RCC 7860 (cell line): ENCODE data around the gene LDLRAD4.

Source experiments
- DNase-seq: peaks from one replicate; pipeline ENCODE4 v3.0.0-alpha.2; 2015; ENCODE audit warnings: low spot score
- FAIRE-seq: peaks from 2 replicates; lab custom pipeline; 2012; peaks lifted over from hg19 to GRCh38; lab: Jason Lieb, UNC

The LDLRAD4 gene

DNA sequence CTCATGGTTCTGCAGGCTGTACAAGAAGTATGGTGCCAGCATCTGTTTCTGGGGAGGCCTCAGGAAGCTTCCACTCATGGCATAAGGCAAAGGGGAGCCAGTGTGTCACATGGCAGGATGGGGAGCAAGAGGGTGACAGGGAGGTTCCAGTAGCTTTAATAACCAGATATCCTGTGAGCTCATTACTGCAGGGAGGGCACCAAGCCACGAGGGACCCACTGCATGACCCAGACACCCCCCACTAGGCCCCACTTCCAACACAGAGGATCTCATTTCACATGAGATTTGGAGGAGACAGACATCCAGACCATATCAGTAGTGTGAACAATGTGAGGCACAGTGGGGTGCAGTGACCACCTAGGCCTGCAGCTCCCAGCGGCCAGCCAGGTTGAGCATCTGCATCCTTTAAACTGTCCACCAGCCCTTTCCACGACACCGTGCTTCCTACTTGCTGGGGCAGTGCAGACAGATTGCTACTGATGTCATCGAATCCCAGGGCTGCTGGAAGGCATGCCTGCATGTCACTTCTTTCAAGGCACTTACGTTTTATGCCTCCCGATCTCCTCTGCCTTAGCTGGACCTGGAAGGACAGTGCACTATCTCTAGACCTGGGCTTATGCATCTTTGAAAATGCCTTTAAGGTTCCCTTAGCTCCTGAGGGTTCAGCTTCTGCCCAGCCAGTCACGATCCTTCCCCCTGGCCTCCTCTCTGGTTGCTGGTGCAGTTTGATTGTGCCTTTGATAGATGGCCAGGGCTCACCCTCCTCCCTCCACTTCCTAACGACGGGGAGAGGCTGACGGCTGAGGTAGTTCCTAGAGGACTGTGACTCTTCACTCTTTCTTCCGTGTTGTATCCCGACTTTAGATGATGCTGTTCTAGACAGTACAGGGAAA is 333.5 kb downstream of the LDLRAD4 start:
- no peak for DNase-seq
- no peak for FAIRE-seq

DNA sequence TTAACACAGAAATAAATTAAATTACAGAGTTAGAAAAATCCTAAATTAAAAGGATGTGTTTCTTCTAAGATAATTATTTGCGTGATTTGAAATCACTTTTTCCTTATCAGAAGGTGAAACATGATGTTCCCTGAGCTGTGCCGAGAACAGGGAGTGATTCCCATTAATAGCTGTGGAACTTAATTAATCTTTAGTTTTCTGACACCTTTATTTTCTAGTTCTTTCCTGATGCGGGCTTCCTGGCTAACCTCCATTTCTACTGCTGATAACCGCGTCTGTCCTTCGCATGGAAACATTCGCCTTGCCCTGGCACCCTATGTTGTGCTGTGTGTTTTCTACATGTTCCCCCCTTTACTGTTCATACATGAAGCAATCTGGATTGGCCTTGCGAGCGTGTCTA is 334.9 kb downstream of the LDLRAD4 start:
- FAIRE-seq (no peak), DNase-seq (no peak)

DNA sequence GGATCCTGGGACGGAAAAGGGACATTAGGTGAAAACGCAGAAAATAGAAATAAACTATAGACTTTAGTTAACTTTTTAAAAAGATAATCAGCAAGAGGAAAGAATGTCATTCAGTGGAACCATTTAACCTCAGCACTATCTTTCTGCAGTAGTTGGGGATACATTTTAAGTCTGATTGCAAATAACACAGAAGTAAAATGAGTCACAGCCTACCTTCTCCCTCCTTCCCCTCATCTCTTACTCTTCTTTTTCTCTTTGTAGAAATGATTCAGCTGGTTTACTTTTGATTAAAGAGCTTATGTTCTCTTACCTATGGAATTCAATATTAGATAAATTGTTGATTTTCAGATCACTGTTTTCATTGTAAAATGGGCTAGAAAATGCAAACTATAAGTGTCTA is 336.6 kb downstream of the LDLRAD4 start:
- DNase-seq (no peak), FAIRE-seq (no peak)

DNA sequence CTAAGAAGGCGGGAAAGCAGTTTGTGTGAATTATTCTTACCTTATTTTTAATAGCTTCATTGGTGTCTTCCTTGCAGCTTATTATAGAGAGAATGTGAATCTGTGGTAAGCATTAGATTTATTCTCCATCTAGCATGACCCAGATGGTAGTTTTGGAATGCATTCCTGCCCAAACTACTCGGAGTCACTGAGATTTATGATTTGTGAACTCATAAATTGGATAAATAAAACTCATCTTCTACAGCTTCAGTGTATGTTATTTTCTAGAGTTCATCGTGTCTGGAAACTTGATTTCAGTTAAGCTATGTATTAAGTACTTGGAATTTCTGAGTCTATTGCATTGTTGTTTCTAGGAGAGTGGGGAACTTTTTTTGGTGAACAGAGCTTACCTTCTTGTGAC is 337.3 kb downstream of the LDLRAD4 start:
- FAIRE-seq = no peak

DNA sequence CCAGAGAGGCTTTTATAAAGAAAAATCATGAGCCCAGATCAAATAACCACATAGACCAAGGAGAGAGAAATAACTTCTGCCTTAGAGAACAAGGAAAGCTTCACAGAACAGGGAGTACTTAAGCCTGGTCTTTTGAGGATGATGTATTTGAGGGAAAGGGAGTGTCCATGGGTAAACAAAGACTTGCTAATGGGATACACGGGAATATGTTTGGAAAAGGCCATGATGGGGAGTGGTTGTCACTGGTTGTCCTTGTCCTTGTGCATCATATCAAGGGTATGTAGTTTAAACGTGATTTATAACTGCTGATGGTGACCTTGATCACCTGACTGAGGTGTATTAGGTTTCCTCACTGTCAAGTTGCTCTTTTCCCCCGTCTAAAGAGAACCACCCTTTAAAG is 337.9 kb downstream of the LDLRAD4 start:
- no peak for DNase-seq
- no peak for FAIRE-seq

More for the DNA sequence above, 337.3 kb downstream of the LDLRAD4 start:
- DNase-seq = no peak

DNA sequence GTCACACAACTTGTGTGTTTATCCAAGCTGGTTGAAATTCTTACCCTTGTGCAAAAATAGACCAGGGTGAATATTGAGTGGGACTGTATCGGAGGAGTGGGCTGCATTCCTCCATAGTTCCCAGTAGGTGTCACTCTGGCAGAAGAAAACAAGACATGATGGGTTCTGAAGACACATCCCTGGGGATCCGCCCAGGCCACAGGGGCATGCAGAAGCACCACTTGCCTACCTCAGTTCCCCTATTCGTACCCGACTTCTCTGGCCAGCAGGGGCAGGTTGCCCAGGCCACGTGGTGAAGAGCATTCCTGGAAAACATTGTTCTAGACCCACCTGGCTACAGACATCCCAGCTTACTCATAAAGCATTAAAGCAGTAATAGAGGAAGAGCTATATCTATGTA is 339.6 kb downstream of the LDLRAD4 start:
- DNase-seq (peak; percentile 6), FAIRE-seq (no peak)

DNA sequence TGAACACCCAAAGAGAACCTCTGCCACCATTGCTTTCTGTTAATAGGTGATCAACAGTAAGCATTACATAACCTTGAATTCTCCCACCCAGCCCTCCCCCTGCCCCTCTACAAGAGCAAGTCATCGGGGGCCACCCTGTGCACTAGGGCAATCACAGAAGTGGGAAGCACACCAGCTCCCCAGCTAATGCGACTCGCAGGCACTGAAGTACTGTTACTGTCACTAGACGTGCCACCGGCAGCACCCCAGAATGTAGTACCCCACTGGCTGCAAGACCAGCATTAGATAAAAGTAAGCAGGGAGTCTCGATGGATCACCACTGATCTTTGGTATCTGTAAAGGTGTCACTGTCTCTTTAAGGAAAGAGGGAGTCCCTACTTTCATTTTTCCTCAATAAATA is 340.2 kb downstream of the LDLRAD4 start:
- DNase-seq (no peak), FAIRE-seq (no peak)

DNA sequence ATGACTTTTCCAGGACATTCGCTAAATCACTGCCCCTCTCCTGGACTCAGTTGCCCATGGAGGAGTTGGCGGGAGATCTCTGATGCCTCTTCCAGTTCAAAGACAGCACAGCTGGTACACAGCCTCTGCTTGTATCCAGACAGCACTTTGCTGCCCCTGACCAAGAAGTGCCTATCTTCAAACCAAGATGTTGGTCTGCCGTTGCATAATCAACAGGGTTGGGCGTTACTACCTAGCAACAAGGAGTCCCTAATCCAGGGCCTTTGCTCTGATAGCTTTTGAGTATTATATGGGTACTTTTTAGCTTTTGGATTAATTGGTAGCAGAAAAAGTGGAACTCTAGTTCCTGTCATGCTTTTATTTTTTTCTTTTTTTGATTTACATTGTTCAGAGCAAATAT is 341.2 kb downstream of the LDLRAD4 start:
- FAIRE-seq (no peak), DNase-seq (no peak)

DNA sequence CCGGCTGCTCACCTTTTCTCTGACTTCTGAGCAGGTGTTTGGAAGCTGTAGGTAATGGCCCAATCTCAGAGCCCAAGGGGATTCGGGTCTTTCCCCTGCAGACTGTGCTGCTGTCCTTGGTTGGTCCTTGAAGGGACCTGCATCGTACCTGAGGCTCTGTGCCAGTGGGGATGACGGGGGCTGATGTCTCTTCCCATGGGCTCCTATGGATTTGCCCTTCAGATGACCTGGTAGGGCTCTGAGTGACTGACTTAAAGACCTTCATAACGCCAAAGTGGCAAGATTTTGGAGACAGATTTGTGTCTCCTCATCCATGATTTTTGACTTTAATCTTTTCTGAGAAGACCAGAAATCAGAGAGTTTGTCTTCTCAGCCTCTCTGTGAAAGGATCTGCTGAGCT is 341.7 kb downstream of the LDLRAD4 start:
- no peak for DNase-seq
- no peak for FAIRE-seq

DNA sequence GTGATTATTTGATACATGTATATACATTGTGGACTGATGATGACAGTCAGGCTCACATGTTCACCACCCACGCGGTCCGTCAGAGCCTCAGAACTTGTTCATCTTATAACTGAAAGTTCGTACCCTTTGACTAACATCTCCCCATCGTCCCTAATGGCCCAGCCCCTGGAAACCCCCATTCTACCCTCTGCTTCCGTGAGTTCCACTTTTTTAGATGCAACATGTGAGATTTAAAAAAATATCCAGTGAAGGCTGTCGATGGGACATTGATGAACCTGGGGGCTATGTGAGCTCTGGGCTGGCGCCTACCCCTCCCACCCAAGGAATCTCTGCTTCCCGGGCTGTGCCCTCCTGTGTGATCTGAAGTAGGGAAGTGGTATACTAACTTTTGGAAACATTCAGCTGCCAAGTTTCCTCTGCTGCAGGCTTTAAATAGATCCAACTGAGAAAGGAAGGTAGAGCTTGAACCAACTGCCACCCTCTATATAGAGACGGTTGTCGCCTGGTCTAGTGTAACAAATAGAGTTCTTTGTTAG is 344.0 kb downstream of the LDLRAD4 start:
- FAIRE-seq = no peak

DNA sequence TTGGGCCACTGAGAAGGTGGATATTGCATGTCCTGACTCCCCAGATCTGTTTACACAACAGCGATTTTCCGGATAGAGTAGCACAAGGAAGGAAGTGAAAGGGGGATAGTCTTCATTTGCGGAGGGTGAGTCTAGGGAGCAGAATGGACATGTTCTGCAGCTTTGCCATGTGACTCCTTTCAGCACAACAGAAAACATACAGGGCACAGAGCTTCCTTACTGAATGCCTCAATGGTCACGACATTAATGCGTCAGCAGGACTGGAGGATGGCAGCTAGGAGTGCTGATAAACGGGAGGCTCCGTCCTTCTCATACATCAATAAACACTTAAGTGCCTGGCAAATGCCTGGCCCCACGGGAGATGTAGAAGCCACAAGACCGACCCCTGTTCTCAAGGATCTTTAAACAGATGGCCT is 344.8 kb downstream of the LDLRAD4 start:
- DNase-seq = no peak
- no peak for FAIRE-seq

More for the DNA sequence above, 344.0 kb downstream of the LDLRAD4 start:
- no peak for DNase-seq

DNA sequence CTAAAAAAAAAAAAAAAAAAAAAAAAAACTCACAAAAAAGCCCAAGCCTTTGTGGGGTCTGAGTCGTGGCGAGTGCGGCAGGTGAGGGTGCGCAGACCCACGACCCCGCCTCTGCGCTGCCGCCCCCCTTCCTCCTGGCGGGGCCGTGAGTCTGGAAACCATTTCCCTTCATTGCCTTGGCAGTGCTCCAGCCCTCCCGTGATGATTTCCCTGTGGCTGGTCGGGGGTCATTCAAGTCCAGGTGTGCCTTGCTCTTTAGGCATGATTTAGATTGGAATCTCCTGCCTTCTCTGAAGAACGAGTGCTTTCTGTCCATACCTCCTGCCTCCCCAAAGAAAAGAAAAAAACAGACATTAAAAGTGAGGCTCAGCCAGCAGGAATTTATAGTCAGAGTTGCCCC is 346.0 kb downstream of the LDLRAD4 start:
- DNase-seq (no peak), FAIRE-seq (no peak)

DNA sequence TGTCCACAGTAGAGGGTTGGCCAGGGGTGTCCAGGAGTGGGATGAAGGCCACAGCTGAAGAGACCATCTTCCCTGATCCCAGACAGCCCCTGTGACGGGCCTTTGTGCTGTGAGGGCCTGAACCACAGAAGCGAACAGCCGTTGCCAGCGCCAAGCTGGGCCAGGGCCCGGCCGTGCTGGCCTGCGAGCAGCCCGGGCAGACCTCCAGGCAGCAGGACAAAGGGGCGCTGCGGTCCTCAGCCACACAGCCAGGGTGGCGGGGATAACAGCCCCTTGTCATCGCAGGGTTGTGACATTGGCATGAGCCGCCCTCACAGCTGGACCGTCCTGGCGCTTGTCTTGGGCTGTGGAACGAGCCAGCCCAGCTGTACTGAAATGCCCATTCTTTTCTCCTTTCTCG is 346.7 kb downstream of the LDLRAD4 start:
- DNase-seq (no peak), FAIRE-seq (no peak)

DNA sequence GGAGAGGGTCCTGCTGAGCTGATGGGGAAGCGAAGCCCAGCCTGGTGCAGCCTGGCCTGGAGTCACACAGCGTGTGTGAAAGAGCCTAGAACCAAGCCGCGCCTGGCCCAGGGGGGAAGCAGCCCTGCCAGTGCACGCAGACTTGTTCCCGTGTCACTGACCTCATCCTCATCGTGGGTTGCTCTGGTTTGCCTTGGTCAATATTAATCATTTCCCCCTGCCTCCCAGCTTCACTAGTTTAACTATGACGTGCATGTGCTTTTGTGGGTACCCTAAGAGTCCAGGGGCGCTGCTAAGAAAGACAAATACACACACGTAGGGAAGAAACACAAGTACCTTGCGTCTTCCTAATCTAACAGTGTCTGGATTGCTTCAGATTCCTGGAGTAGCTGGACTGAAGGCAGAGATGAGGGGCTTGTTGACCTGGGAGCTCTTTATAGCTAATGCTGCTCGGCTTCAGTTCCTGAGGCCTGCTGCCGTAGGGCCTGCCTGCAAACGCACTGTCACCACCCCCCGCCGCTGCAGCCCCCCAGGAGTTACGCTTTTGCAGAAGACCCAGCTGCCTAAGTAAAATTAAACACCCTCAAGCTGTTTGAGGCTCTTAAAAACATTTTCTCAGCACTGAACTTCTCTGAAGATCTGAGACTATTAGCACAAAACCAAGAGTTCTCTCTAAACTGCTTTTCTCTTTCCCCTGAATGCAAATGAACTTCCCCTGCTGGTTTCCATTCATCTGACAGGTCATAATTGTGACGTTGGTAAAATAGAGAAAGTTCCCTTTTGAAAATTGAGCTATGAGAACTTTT is 348.6 kb downstream of the LDLRAD4 start:
- no peak for DNase-seq
- no peak for FAIRE-seq

DNA sequence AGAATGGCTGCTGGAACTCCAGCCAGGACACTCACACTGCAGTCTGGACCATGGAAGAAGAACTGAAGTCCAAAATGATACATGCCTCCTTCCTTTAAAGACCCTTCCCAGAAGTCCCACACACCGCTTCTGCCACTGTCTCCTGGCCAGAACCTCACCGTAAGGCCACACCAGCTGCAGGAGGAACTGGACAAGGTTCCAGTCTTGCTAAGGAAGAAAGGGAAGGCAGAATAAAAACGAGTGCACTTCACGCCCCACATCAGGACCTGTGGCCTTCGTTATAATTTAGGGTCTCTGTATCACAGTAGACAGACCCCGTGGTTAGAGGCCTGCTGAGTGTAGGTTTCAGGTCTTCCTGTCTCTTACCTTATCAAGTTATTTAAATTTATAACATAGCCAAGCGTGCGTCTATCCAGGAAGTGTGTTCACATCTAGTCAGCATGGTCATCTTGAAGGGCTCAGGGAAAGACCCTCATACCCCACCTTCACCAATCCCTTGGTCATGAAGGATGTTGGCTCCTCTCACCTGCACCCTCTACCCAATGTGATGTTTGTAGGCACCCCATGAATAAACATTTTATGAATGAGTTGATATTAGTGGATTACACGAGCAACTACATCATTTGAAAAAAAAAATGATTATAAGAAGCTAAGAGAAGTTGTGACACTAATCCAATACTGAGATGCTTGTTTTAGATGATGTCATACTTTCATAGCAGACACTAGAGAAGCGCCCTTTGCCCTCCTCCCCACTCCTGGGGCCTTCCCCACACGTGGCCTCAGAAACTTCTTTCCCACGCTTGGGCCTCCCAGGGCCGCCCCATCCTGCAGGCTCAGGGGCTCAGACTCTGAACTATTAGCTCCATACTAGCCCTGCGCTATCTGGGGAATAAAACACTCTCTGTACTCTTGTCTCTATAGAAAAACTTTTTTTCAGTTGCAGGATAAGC is 350.2 kb downstream of the LDLRAD4 start:
- FAIRE-seq (no peak), DNase-seq (no peak)

DNA sequence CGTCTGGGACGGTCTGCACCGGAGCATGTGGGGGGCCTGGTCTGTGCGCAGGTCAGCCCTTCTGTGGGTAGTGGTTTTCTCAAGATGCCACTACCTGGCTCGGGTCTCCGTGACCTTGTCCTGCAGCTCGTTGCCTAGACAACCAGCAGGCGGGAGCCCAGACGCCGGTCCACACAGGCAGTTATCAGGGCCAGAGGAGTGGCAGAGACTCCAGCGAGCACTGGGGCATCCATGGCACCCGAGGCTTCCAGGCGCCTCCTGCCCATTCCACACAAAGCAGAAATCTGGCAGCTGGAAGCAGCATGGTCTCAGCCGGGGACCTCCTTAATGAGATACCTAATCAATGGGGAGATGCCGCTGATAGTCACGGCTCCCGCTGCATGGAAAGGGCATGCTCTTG is 351.7 kb downstream of the LDLRAD4 start:
- FAIRE-seq = no peak
- no peak for DNase-seq

DNA sequence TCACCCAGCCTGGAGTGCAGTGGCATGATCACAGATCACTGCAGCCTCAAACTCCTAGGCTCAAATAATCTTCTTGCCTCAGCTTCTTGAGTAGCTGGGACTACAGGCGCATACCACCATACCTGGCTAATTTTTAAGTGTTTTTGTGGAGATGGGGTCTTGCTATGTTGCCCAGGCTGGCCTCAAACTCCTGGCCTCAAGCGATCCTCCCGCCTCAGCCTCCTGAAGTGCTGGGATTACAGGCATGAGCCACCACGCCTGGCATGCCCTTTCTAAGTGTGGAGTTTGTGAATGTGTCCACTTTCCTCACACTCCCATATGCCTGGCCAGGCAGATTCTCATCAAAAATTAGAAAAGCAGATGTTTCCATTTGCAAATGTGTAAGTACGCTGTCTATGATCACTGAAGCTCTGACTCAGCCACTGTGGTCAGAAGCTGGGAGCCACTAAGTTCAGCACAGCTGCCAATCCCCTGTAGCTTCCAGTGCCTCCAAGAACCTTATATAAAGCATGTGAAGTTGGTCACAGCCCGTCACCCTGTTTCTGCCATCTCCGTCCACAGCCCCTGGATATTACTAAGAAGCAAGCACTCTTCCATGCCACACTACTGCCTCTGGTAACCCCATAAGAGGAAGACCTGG is 352.4 kb downstream of the LDLRAD4 start:
- no peak for FAIRE-seq
- no peak for DNase-seq

DNA sequence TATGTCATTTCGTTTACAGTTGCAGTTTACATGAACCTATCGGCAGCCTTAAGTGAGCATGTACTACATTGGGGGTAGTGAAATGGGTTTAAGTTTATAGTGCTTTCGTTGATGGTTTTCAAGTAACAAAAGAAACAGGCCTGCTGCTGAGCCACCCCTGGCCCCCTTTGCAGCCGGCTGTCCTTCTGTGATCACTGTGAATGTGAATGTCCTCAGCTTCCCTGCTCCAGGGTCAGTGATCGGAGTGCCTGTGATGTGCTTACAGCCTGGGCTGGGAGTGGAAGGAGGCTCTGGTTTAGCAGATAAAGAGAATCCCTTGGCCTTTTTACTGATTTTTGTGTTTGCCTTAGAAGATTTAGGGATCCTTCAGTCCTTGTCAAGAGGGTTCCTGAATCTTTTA is 353.6 kb downstream of the LDLRAD4 start:
- no peak for FAIRE-seq
- DNase-seq = no peak

DNA sequence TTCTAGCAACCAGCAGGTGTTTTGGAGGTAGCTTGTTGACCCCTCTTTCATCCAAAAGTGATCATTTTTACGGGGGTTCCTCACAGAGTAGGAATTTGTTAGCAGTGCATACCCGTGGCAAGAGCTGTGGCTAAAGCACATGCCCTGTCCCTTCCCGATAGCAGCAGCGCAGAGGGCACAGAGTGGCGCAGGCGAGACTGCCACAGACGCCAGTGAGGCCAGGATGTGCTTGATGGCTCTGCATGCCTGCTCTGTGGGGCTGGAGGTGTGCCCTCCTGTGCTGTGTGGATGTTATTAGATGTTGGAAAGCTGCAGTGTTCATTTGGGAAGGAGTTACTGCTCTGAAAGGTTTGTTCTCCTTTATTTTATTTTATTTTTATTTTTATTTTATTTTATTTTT is 354.2 kb downstream of the LDLRAD4 start:
- DNase-seq (no peak), FAIRE-seq (no peak)

DNA sequence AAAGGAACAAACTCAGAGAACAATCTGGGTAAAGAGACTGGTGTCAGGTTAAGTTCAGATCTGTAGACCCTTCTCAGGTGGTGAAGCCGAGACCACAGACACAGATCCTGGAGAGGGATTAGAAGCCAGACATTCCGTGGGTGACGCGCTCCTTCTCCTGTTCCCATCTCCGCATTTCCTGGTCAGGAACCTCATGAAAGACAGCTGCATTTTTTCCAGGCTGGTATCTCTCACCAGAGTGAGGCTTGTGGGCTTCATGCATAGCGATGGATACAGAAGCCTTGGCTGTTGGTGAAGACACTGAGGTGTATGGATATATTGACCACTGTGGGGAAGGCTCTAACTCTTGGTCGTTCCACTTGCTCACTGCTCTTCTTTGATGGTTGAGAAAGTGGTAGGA is 355.2 kb downstream of the LDLRAD4 start:
- DNase-seq = no peak
- no peak for FAIRE-seq
